HUES6 (cell line): Measurements from ENCODE around the gene RRN3.
"Not testable (repeated sequence)": the region's sequence is repeated elsewhere in the genome, so short reads cannot be mapped to it uniquely, and the experiment has no call there.

Experiments used
- H3K27ac ChIP-seq: 2 replicates; pipeline ENCODE4 v1.7.0; 2013; ENCODE audit warnings: low read depth, mild to moderate bottlenecking, low read length, inconsistent platforms
- H3K27me3 ChIP-seq: 2 replicates; pipeline ENCODE4 v1.6.1; 2013; ENCODE audit warnings: low read length; ENCODE audit not compliant: control insufficient read depth, insufficient read depth
- H3K36me3 ChIP-seq: 2 replicates; pipeline ENCODE4 v1.6.1; 2013; ENCODE audit warnings: low read length; ENCODE audit not compliant: control insufficient read depth, insufficient read depth
- H3K4me1 ChIP-seq: 2 replicates; pipeline ENCODE4 v1.6.1; 2013; ENCODE audit warnings: low read length; ENCODE audit not compliant: control insufficient read depth, insufficient read depth
- H3K4me3 ChIP-seq: 2 replicates; pipeline ENCODE4 v1.5.1; 2013; ENCODE audit warnings: low read depth, low read length
- H3K9ac ChIP-seq: one replicate; pipeline ENCODE4 v1.6.1; 2013; ENCODE audit warnings: mild to moderate bottlenecking, low read length
- H3K9me3 ChIP-seq: 2 replicates; pipeline ENCODE4 v1.6.1; 2013; ENCODE audit warnings: low read depth, low read length; ENCODE audit not compliant: control insufficient read depth, insufficient read depth

RRN3 gene

GRCh38 chr16:15057681-15058417, 36.2 kb downstream of the RRN3 start:
- no peak overlapping the region for H3K9ac ChIP-seq
- no peak overlapping the region for H3K4me3 ChIP-seq
- no peak overlapping the region for H3K27ac ChIP-seq
- H3K4me1 ChIP-seq, result no peaks in the 10 kb centered on the region
- no peaks in the 10 kb centered on the region for H3K9me3 ChIP-seq
- H3K27me3 ChIP-seq, result no peaks in the 10 kb centered on the region
- H3K36me3 ChIP-seq, result peaks cover 41% of the 10 kb centered on the region

GRCh38 chr16:15055141-15056053, 38.7 kb downstream of the RRN3 start:
- H3K27ac ChIP-seq, result peak overlapping the region; percentile 65; the same call in 1 of the 2 replicates

GRCh38 chr16:15054357-15055140, 39.5 kb downstream of the RRN3 start:
- no peak overlapping the region for H3K9ac ChIP-seq
- no peaks in the 10 kb centered on the region for H3K9me3 ChIP-seq
- H3K36me3 ChIP-seq, result peaks cover 8% of the 10 kb centered on the region
- no peak overlapping the region for H3K27ac ChIP-seq
- H3K4me3 ChIP-seq, result peak overlapping the region; percentile 95
- no peaks in the 10 kb centered on the region for H3K27me3 ChIP-seq
- no peaks in the 10 kb centered on the region for H3K4me1 ChIP-seq

More at GRCh38 chr16:15055141-15056053, 38.7 kb downstream of the RRN3 start:
- Histone ChIP-seq H3K9ac (peak overlapping the region; percentile 81), H3K9me3 (no peaks in the 10 kb centered on the region), H3K27me3 (no peaks in the 10 kb centered on the region), H3K36me3 (peaks cover 17% of the 10 kb centered on the region), H3K4me3 (peak overlapping the region; percentile 95), H3K4me1 (no peaks in the 10 kb centered on the region)

GRCh38 chr16:15053904-15054303, 40.2 kb downstream of the RRN3 start:
- H3K9me3 ChIP-seq, result no peaks in the 10 kb centered on the region
- H3K9ac ChIP-seq, result no peak overlapping the region
- no peaks in the 10 kb centered on the region for H3K4me1 ChIP-seq
- peaks cover 2% of the 10 kb centered on the region for H3K36me3 ChIP-seq
- H3K27me3 ChIP-seq, result no peaks in the 10 kb centered on the region
- no peak overlapping the region for H3K4me3 ChIP-seq
- H3K27ac ChIP-seq, result no peak overlapping the region

GRCh38 chr16:15052747-15053476, 41.2 kb downstream of the RRN3 start:
- Histone ChIP-seq H3K9me3 (no peaks in the 10 kb centered on the region), H3K27ac (no peak overlapping the region), H3K27me3 (no peaks in the 10 kb centered on the region), H3K4me3 (no peak overlapping the region), H3K9ac (no peak overlapping the region), H3K36me3 (no peaks in the 10 kb centered on the region), H3K4me1 (no peaks in the 10 kb centered on the region)

GRCh38 chr16:15051387-15051951, 42.6 kb downstream of the RRN3 start:
- Histone ChIP-seq H3K27me3 (no peaks in the 10 kb centered on the region), H3K4me1 (no peaks in the 10 kb centered on the region), H3K36me3 (peaks cover 10% of the 10 kb centered on the region), H3K9me3 (no peaks in the 10 kb centered on the region), H3K9ac (no peak overlapping the region), H3K4me3 (no peak overlapping the region), H3K27ac (no peak overlapping the region)

- H3K9me3 ChIP-seq, H3K27ac ChIP-seq, H3K27me3 ChIP-seq, H3K4me3 ChIP-seq, H3K4me1 ChIP-seq, H3K9ac ChIP-seq: not testable (repeated sequence)
- H3K36me3 ChIP-seq, result peaks cover 16% of the 10 kb centered on the region
Measured at GRCh38 chr16:15050440-15050839, 43.6 kb downstream of the RRN3 start.

GRCh38 chr16:15049581-15050180, 44.4 kb downstream of the RRN3 start:
- Histone ChIP-seq H3K4me1 (no peaks in the 10 kb centered on the region), H3K9me3 (no peaks in the 10 kb centered on the region), H3K27me3 (no peaks in the 10 kb centered on the region), H3K36me3 (peaks cover 16% of the 10 kb centered on the region), H3K9ac (no peak overlapping the region), H3K27ac (no peak overlapping the region), H3K4me3 (no peak overlapping the region)

- Histone ChIP-seq H3K4me1 (no peaks in the 10 kb centered on the region), H3K9ac (no peak overlapping the region), H3K27ac (no peak overlapping the region), H3K4me3 (no peak overlapping the region), H3K9me3 (no peaks in the 10 kb centered on the region), H3K36me3 (peaks cover 28% of the 10 kb centered on the region), H3K27me3 (no peaks in the 10 kb centered on the region)
Measured at GRCh38 chr16:15046692-15047376, 47.2 kb downstream of the RRN3 start.
